NCI-H526 treated with DMSO at 0.1 percent for 48 hours (cell line): ENCODE measurements around the gene RIPOR3.
"Not testable (repeated sequence)": the region's sequence is repeated elsewhere in the genome, so short reads cannot be mapped to it uniquely, and the experiment has no call there.

Experiments
- DNase-seq: peaks from one replicate; lab custom pipeline; 2025; lab: John Stamatoyannopoulos, UW

The RIPOR3 gene

GRCh38 chr20:50724851-50725723 lies 33.7 kb upstream of the RIPOR3 start:
- no peak for DNase-seq

- DNase-seq = no peak
These were observed 32.9 kb upstream of the RIPOR3 start for GRCh38 chr20:50724112-50724725.

DNA sequence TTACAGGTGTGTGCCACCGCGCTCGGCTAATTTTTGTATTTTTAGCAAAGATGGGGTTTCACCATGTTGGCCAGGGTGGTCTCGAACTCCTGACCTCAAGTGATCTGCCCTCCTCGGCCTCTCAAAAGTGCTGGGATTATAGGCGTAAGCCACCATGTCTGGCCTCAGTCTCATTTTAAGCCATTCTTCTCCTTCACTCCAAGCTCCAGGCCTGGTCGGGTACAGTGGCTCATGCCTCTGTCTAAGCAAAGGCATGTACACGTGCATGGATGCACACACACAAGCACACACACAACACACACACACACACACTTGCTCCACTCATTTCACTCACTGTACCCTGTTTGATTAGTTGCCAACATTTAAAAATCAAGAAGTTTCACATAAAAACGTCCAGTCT lies 32.3 kb upstream of the RIPOR3 start:
- DNase-seq = no peak

DNA sequence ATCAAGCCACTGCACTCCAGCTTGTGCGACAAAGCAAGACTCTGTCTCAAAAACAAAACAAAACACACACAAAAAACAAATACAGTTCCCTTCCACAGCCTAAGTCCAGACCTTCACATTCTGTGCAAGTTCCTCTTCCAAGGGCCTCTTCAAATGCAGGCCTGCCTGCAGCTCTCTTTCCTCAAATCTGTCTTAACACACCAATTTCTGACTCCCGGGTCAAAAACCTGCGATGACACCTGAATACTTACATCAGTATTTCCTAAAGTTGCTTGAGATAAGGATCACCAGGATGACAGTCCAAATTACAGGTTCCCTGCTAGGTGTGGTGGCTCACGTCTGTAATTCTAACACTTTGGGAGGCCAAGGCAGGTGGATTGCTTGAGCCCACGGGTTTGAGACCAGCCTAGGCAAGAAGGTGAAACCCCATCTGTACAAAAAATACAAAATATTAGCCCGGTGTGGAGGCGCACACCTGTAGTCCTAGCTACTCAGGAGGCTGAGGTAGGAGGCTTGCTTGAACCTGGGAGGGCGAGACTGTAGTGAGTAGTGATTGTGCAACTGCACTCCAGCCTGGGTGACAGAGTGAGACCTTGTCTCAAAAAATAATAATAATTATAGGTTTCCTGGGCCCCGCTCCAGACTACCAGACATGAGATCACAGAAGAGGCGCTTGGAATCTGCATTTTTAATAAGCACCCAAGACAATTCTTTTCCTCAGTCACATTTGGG lies 31.2 kb upstream of the RIPOR3 start:
- DNase-seq = no peak

GRCh38 chr20:50721881-50722281 lies 30.5 kb upstream of the RIPOR3 start:
- DNase-seq = no peak

GRCh38 chr20:50720582-50720981 lies 29.2 kb upstream of the RIPOR3 start:
- DNase-seq = no peak

GRCh38 chr20:50720026-50720425 lies 28.7 kb upstream of the RIPOR3 start:
- DNase-seq = no peak

GRCh38 chr20:50719328-50719727 lies 28.0 kb upstream of the RIPOR3 start:
- DNase-seq = no peak

- DNase-seq = no peak
These were observed 26.8 kb upstream of the RIPOR3 start for GRCh38 chr20:50717974-50718761.

DNA sequence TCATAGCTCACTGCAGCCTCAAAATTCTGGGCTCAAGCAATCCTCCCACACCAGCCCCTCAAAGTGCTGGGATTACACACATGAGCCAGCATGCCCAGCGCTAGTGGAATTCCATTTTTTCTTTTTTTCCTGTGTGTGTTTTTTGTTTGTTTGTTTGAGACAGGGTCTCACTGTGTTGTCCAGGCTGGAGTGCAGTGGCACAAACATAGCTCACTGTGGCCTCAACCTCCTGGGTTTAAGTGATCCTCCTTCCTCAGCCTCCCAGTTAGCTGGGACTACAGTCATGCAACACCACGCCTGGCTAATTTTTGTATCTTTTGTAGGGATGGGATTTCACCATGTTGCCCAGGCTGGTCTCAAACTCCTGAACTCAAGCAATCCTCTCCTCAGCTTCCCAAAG lies 26.0 kb upstream of the RIPOR3 start:
- DNase-seq = no peak

DNA sequence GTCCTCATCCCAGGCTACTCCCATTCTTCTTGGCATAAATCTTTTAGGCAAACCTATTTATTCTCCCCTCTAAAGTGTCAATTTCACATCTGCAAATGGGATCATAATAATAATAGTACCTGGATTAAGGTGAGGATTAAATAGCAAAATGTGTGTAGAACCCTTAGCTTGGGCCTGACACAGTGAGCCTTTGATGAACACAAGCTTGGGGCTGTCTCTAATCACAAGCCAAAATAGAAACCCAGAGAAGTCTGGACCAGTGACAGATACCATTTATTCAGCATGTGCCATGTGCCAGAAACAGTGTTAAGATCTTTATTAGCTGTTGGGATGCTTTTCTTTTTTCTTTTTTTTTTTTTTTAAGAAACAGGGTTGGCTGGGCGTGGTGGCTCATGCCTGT lies 25.2 kb upstream of the RIPOR3 start:
- no peak for DNase-seq

DNA sequence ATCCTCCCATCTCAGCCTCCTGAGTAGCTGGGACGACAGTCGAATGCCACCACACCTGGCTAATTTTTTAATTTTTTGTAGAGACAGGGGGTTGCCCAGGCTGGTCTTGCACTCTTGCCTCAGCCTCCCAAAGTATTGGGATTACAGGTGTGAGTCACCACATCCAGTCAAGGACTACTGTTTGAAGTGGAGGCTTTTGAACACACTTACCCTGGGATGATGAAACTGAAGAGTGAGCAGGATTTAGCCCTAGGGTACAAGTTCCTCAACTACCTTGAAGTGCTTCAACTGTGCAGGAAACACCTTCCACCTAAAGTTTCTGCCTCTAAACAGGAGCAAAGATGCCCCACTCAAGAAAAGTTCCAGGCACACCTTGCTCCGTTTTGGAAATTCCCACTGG lies 24.4 kb upstream of the RIPOR3 start:
- DNase-seq = no peak

- DNase-seq = not testable (repeated sequence)
These were observed 23.1 kb upstream of the RIPOR3 start for GRCh38 chr20:50714426-50714825.

GRCh38 chr20:50713657-50714101 lies 22.3 kb upstream of the RIPOR3 start:
- no peak for DNase-seq

- no peak for DNase-seq
These were observed 21.7 kb upstream of the RIPOR3 start for GRCh38 chr20:50712771-50713656.

DNA sequence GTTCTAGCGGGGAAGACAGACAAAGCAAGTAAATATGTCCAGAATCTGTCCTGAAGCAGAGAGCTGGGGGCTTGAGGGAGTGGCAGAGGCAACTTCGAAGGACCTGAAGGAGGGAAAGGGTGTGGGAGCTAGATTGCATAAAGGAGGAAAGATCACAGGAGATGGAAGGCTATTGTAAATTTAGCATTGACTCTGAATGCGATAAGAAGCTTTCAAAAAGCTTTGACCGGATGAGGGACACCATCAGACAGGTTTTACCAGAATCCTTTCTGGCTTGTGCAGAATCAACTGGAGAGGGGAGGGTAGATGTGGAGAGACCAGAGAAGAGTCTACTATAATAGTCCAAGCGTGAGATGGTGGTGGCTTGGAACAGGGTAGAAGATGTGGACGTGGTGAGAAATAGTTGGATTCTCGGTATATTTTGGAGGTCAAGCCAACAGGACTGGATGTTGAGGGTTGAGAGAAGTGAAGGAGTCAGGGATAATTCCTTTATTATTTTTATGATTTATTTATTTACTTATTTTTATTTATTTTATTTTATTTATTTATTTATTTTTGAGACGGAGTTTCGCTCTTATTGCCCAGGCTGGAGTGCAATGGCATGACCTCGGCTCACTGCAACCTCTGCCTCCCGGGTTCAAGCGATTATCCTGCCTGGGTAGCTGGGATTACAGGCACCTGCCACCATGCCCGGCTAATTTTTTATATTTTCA lies 19.9 kb upstream of the RIPOR3 start:
- no peak for DNase-seq

- no peak for DNase-seq
These were observed 19.2 kb upstream of the RIPOR3 start for GRCh38 chr20:50710492-50711063.

DNA sequence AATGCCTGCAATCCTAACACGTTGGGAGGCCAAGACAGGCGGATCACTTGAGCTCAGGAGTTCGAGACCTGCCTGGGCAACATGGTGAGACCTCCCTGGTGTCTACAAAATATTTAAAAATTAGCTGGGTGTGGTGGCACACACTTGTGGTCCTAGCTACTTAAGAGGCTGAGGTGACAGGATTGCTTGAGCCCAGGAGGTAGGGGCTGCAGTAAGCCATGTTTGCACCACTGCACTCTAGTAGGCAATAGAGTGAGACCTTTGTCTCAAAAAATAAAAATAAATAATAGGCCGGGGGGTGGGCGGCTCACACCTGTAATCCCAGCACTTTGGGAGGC lies 18.3 kb upstream of the RIPOR3 start:
- no peak for DNase-seq

DNA sequence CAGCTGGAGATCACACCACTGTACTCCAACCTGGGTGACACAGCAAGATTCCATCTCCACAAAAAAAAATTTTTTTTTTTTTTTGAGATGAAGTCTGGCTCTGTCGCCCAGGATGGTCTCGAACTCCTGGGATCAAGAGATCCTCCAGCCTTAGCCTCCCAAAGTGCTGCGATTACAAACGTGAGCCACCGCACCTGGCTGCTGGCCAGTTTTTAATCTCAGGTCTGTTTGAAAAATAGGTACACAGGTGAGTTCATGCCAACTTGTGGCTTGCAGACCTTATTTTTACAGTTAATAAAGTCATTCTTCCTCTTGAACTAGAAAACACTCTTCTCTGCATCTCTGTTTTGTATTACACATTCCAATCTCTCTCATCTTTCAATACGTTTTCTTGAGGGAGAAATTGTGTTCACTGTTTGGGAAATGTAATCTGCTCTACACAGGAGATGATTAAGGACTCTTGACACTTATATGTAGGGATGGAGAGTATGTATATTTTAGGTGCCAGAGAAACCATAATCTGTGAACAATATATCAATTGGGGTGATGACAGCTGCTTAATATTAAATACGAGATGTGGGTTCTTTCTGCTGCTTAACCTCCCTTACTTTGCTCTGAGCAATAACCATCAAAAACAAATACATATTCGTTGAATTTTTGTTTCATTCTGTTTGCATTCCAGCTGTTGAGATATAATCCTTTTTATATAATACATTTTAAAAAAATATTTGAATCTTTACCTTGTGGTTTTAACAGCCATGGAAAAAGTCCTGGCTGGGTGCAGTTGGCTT lies 17.7 kb upstream of the RIPOR3 start:
- DNase-seq = no peak
